Right renal pelvis (tissue), 4 donors: Measurements from ENCODE around the gene PPARA. TPM values are rescaled to one million over a fixed set of nuclear protein-coding genes. Genes with fewer than 3 reads are reported as not detected.

Experiments used
- DNase-seq, 4 donors: peaks; one replicate each; pipeline ENCODE4 v3.0.0-alpha.2; 2013; ENCODE audit warnings: low read depth in 4 of 4, low spot score in 3 of 4, missing footprints in 1 of 4
- polyA plus RNA-seq, 4 donors: library from polyadenylated mRNA; unstranded; fragments of 120-200 nt; gene quantifications; one replicate each; pipeline ENCODE4 v1.2.1, GENCODE V29; 2013; ENCODE audit not compliant: insufficient read length in 4 of 4

The PPARA gene
- polyA plus RNA-seq, result 10 to 100 TPM; 25.7 to 31.6 (median 26.5) TPM

DNA sequence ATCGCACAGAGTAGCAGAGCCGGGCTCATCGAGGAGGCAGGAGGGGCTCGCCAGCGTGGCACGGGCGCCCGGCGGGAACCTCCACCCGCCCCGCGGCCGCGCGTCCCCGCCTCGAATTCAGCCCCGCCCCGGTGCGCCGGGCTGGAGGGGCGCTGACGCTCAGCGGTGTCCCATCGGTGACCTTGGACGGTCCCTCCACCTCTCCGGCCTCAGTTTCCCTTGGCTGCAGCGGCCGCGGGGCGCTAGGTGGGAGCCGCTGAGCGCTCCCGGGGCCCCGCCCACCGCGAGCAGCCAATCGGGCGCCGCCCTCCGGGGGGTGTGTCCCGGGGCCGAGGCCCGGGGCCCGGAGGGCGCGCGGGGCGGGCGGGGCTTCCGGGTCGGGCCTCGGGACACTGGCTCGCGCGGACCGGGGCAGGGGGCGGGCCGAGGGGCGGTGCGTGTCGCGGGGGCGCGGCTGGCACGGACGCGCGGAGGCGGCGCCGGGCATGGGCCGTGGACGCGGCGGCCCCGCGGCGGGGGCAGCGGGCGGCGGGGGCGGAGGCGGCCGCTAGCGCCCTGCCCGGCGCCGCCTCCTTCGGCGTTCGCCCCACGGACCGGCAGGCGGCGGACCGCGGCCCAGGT is at the start of gene PPARA:
Gene PPARA (plus strand): TSS at position 493 of the 621 bp plus-strand sequence. CDS start 47,858 bp downstream, outside the sequence.
- DNase-seq, result peak in 3 of 4 donors; percentile 56 to 68 (median 60)

DNA sequence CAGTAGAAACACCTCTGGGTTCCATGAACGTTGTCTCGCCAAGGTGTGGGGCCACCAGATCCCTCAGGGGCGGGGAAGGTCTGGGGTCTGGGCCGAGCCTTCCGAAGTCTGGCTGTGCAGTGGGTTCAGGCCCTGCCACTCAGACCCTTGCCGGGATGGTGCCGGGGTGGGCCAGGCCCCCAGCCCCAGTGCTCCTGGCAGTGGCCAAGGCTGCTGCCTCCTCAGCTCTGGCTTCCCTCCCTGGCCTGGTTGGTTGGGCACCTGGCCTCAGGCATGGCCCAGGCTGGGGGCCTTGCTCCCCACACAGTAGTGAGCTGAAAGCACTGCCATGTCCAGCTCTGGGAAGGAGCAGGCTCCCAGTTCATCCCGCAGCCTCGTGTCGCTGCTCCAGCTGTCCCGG is 48.2 kb upstream of the PPARA start:
- no peak for DNase-seq

GRCh38 chr22:46102752-46103151 is 47.6 kb upstream of the PPARA start:
- DNase-seq, result no peak

- DNase-seq, result no peak
These were observed 47.1 kb upstream of the PPARA start for GRCh38 chr22:46103181-46103580.

- no peak for DNase-seq
These were observed 46.7 kb upstream of the PPARA start for GRCh38 chr22:46103664-46104063.

DNA sequence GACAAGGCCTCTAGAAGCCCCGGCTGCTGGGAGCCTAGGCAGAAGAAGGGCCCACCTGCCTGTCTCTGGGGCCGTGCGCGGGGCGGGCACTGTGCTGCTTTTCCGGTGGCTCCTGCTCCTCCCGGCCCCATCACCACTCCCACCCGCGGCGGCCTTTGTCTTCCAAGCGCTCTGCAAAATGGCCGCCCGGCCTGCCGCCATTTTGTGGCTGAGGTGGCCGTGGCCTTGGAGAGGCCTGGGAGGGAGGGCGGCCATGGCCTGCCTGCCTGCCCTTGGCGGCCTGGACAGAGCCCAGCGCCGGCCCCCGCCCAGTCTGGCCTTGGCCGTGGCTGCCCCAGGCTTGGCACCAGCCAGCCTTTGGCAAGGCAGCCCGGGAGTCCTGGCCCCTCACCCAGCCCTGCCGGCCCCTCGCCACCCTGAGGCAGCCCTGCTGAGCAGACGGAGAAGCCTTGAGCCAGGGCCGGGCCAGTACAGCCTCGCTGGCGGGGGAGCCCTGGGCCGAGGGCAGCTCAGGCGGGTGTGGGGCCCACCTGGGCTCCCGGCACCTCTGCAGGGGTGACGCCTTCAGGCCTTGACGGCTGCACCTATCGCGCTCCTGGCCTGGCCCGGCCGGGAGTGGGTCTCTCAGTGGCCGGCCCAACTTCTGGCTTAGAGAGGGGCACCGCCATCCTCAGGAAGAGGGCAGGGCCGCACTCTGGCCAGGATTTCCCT is 46.0 kb upstream of the PPARA start:
- no peak for DNase-seq

DNA sequence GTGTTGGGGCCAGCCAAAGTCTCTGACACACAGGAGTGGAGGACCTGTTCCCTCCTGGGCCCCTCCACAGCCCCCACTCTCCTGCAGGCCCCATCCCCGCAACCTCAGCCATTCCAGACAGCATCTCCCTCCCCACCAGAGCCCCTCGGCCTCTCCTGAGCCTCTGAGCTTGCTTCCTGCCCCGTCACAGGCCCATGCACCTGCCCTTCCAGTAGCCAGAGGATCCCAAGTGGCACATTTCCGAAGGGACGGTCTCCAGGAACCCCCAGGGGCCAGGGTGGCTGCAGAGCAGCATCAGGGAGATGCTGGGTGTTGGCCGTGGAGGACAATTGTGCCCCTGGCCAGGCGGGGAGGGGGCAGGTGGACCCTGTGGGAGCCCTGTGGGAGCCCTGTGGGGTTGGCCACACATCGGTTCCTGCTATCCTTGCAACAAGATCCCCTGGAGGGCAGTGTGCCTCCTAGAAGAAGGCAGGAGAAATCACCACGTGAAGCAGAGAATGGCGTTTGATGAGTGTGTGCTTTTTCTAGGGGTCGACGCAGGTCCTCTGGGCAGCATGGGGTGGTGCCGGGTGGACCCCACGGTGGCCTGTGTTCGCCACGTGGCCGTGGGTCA is 45.3 kb upstream of the PPARA start:
- no peak for DNase-seq

DNA sequence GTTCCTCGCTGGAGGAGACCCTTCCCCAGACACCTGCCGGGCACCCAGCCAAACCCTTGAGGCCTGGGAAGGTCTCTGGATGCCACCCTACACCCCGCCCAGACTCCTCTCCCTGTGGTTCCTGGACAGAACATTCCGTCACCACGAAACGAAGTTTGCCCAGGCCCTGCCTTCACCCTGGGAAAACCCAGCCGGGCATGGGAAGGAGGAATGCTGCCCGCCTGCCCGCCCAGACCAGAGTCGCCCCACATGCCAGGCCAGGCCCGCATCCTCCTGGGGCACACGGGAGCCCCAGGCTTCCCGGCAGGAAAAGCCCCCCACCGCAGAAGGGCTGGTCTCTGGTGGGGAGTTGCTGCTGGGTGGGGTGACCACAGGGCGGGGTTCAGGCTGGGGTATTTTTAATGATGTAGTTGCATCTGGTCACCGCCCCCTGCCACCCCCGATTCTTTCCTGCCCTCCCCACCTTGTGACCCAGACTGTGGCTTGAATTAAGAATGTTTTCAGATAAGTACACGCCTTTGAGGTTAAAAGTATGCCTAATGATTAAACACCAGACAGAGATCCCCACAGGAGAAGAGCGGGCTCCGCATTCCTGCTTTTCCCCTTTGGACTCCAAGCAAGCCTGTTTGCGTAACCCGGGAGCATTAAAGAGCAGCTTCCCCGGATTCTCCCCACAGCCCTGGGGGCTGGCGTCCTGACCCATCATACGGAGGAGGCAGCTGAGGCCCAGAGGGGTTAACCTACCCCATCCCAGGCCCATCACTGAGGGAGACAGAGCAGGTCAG is 44.6 kb upstream of the PPARA start:
- no peak for DNase-seq

GRCh38 chr22:46106279-46107022 is 43.9 kb upstream of the PPARA start:
- DNase-seq, result no peak

DNA sequence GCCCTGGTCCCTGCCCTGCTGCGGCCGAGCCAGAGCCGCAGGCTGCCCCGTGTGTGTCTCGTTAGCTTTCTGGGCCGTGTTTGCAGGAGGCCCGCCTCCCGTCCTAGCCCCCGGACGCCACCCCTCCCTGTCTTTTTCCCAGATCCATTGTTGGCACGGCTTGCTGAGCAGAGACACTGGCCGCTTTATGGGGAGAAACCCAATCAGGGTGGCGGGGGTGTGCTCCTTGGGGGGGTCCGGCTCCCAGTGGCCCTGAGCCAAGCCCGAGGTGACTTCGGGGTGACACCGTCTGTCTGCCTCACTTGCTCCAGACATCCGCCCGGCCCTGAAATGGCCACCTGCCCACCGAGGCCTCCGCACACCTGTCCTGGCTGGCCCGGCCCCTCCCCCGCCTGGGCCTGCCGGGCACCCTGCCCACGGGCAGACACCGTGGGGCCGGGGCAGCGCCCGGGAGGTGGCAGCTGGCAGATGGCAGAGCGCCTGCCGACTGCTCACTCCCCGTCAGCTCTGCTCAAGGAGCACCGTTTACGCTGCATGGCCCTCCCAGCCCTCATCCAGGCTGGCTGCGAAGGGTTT is 43.1 kb upstream of the PPARA start:
- DNase-seq, result no peak

GRCh38 chr22:46107753-46108563 is 42.4 kb upstream of the PPARA start:
- DNase-seq, result no peak

- DNase-seq, result no peak
These were observed 41.5 kb upstream of the PPARA start for GRCh38 chr22:46108564-46109473.

DNA sequence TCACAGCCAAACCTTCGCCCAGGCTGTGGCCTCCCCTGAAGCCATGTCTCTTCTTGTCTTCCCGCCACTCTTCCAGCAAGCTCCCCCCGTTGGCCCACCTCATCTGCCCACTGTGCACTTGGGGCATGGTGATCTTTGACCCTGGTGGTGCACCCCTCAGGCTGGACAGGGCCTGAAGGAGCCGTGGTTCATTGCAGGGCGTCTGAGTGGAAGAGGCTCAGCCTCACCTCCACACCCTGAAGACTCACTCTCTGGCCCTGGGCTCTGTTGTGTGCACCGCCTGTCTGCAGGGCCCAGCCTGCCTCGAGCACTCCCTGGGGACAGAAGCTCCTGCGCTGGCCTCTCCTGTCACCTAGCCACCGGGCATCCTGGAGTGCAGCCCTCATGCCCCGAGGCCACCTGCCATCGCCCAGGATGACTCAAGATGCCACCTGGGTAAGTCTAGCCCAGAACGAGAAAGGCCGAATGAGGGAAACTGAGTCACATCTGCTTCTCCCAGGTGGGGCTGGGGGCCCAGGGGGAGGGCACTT is 40.8 kb upstream of the PPARA start:
- no peak for DNase-seq

DNA sequence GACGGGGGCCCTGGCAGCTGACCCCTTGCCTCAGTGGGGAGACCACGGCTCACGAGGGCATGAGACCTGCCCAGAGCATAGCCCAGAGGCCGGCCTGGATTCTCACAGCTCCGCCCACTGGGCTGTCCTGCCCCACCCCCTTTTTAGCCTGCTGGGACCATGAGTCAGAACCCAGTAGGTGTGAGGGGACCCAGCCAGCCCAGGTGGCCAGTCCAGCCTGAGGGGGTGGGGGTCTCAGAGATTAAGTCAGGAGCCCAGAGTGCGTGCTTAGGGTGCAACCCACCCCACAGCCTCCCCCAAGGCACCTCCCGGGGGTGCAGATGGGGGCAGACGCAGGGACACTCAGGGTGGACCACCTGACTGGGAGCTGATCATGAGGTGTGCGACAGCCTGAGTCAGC is 40.1 kb upstream of the PPARA start:
- no peak for DNase-seq

- DNase-seq, result no peak
These were observed 38.5 kb upstream of the PPARA start for GRCh38 chr22:46111645-46112306.

GRCh38 chr22:46112405-46112804 is 37.9 kb upstream of the PPARA start:
- no peak for DNase-seq
